AG04450 (cell line): ENCODE measurements around the gene PAPPA2. TPM values are rescaled to one million over a fixed set of nuclear protein-coding genes. Genes with fewer than 3 reads are reported as not detected.

Source experiments
- CTCF ChIA-PET: fragments of 300-600, 350-600 bp; formaldehyde crosslinking; extraction: SDS; loops from one replicate; lab custom pipeline; 2022; ENCODE audit warnings: antibody characterized with exemption, inconsistent platforms; lab: Charles Lee
- POLR2A ChIA-PET: fragments of 350-600 bp; formaldehyde crosslinking; extraction: SDS; loops from one replicate; lab custom pipeline; 2021; ENCODE audit warnings: antibody characterized with exemption, inconsistent platforms; lab: Yijun Ruan, JAX
- DNase-seq: peaks from one replicate; pipeline ENCODE4 v3.0.0-alpha.2; 2011; ENCODE audit warnings: low read depth, low spot score
- H3K27ac ChIP-seq: one replicate; pipeline ENCODE4 v1.5.1; 2012; ENCODE audit warnings: low read depth, low read length, control low read depth
- H3K27me3 ChIP-seq: one replicate; pipeline ENCODE4 v1.6.0; 2012; ENCODE audit warnings: low read length; ENCODE audit not compliant: control insufficient read depth, insufficient read depth
- H3K4me3 ChIP-seq: 2 replicates; pipeline ENCODE4 v1.5.1; 2011; ENCODE audit warnings: mild to moderate bottlenecking, low read depth, low read length, control low read depth
- H3K9me3 ChIP-seq: 2 replicates; pipeline ENCODE4 v1.5.1; 2012; ENCODE audit warnings: low read length; ENCODE audit not compliant: control insufficient read depth, insufficient read depth
- CTCF ChIP-seq: IDR thresholded peaks from 2 replicates; pipeline ENCODE4 v1.5.1; 2011; ENCODE audit warnings: low read depth, low read length, control low read depth, inconsistent platforms
- polyA plus RNA-seq: library from polyadenylated mRNA; depleted of rRNA; stranded (reverse); fragments of >200 nt; gene quantifications from 2 replicates; pipeline ENCODE4 v1.2.3, GENCODE V29; 2011

PAPPA2 gene
- polyA plus RNA-seq, 1 experiment = 0.29 TPM

DNA sequence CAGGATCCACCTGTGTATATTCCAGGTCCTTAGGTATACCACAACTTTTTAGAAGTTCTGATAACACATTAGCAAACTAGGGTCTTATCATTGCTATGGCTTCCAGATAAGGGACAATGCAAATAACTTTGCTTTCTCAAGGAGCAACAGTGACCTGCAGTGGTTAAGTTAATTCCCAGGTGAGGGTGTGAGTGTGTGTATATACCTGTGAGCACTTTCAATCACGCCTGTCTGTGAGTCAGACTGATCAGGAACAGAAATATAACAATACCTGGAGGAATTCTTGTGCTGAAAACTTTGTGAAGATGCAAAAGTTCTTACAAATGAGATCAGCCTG, 317.0 kb downstream of the PAPPA2 start:
- Histone ChIP-seq H3K4me3 (no peak overlapping the region), H3K27ac (no peak overlapping the region), H3K9me3 (no peaks in the 10 kb centered on the region), H3K27me3 (no peaks in the 10 kb centered on the region)
- TF ChIP-seq CTCF = no peak
- CTCF ChIA-PET = no interaction called here
- POLR2A ChIA-PET = no interaction called here
- no peak for DNase-seq

- Histone ChIP-seq H3K9me3 (no peaks in the 10 kb centered on the region), H3K27ac (no peak overlapping the region), H3K4me3 (no peak overlapping the region), H3K27me3 (no peaks in the 10 kb centered on the region)
- TF ChIP-seq CTCF = no peak
- ChIA-PET CTCF (no interaction called here), POLR2A (no interaction called here)
- DNase-seq = no peak
These were observed 320.3 kb downstream of the PAPPA2 start for GRCh38 chr1:176783309-176783708.

- no peaks in the 10 kb centered on the region for H3K9me3 ChIP-seq
- H3K27ac ChIP-seq = no peak overlapping the region
- no peak for TF ChIP-seq CTCF
- ChIA-PET CTCF (no interaction called here), POLR2A (no interaction called here)
- no peaks in the 10 kb centered on the region for H3K27me3 ChIP-seq
- H3K4me3 ChIP-seq = no peak overlapping the region
- DNase-seq = no peak
These were observed 322.1 kb downstream of the PAPPA2 start for GRCh38 chr1:176785056-176785455.

- Histone ChIP-seq H3K9me3 (no peaks in the 10 kb centered on the region), H3K27ac (no peak overlapping the region), H3K27me3 (no peaks in the 10 kb centered on the region), H3K4me3 (no peak overlapping the region)
- TF ChIP-seq CTCF = no peak
- DNase-seq = no peak
- ChIA-PET CTCF (no interaction called here), POLR2A (no interaction called here)
These were observed 322.8 kb downstream of the PAPPA2 start for GRCh38 chr1:176785791-176786190.

GRCh38 chr1:176786274-176786673, 323.3 kb downstream of the PAPPA2 start:
- Histone ChIP-seq H3K9me3 (no peaks in the 10 kb centered on the region), H3K27me3 (no peaks in the 10 kb centered on the region), H3K4me3 (no peak overlapping the region), H3K27ac (no peak overlapping the region)
- no peak for TF ChIP-seq CTCF
- no peak for DNase-seq
- ChIA-PET CTCF (no interaction called here), POLR2A (no interaction called here)
